GM12875 (cell line): ENCODE measurements around the gene RAB33A.

Experiments used
- H3K4me3 ChIP-seq: one replicate; pipeline ENCODE4 v1.5.1; 2011; ENCODE audit warnings: low read depth, low read length, control low read depth
- CTCF ChIP-seq: IDR thresholded peaks from 2 replicates; pipeline ENCODE4 v1.5.1; 2011; ENCODE audit warnings: low read depth, mild to moderate bottlenecking, control low read depth, inconsistent platforms, low read length, moderate library complexity, borderline replicate concordance; ENCODE audit not compliant: insufficient read depth

RAB33A gene

DNA sequence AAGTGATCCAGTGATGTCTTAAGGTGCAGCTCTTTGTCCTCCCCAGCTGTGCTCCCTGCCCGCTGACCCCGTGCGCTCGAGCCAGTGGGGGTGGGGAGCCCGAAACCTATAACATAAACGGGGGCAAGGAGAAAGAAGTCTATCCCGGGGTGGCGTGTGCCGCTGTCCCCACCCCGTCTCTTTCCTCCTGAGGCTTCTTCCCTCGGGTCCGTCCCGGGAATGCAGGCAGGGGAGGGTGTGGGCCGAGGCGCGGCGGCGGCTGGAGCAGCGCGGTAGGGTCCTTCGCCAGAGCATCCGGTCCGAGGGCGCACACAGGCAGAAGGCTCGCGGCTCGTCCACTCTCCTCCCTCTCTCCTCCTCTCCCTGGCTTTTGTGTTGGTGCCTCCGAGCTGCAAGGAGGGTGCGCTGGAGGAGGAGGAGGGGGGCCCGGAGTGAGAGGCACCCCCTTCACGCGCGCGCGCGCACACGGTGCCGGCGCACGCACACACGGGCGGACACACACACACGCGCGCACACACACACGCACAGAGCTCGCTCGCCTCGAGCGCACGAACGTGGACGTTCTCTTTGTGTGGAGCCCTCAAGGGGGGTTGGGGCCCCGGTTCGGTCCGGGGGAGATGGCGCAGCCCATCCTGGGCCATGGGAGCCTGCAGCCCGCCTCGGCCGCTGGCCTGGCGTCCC, at the start of gene RAB33A:
Gene RAB33A, plus strand, starts transcription at position 517 of the 681 bp plus-strand sequence. Its CDS starts 101 bp downstream, at position 618.
- no peak for TF ChIP-seq CTCF
- H3K4me3 ChIP-seq = peak within 1 kb of the TSS; percentile 81

DNA sequence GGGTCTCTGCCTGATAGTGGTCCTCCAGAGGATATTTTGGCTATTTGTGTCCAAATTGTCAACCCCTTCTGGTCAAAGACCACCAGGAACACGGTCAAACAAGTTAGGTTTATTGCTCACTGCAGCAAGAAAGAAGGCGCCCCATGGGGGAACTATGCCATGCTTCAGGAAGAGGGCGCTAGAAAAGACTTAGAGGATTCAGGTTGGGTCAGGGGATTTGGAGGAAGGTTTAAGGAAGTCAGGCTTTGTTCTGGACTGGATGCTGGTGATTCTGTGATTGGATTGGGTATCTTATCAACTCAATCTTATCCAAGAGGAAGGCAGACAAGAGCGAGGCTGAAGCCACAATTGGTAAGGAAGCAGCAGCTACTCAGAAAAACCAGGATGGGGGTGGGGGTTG, 47.2 kb upstream of the RAB33A start:
- no peak overlapping the region for H3K4me3 ChIP-seq
- no peak for TF ChIP-seq CTCF

GRCh38 chrX:130125091-130125874, 46.5 kb upstream of the RAB33A start:
- H3K4me3 ChIP-seq = no peak overlapping the region
- TF ChIP-seq CTCF = no peak

GRCh38 chrX:130130990-130131389, 40.8 kb upstream of the RAB33A start:
- no peak for TF ChIP-seq CTCF
- H3K4me3 ChIP-seq = no peak overlapping the region

- H3K4me3 ChIP-seq = no peak overlapping the region
- TF ChIP-seq CTCF = no peak
Measured at GRCh38 chrX:130136496-130136895, 35.3 kb upstream of the RAB33A start.

DNA sequence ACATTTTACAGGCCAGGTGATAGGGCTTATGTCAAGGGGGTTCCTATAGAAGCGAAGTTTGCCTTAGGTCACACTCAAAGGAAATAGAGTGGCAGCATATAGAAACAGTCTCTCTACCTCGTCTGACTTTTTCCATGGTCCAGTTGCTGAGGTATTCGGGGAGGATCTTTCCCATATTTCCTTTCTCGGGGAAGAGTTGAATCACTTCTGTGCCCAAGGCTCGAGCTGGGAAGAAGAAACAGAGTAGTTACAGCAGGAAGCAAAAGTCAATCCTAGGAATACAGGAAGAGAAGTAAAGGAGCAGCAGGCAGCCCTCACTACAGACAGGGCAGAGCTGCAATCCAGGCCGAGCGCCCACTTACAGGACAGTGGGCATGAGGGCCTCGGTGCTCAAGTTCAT, 34.8 kb upstream of the RAB33A start:
- TF ChIP-seq CTCF = no peak

More for the DNA sequence above, 34.8 kb upstream of the RAB33A start:
- H3K4me3 ChIP-seq = no peak overlapping the region
